ENCODE data around the gene COMP. TPM values are rescaled to one million over a fixed set of nuclear protein-coding genes. Genes with fewer than 3 reads are reported as not detected.
"Not testable (repeated sequence)": the region's sequence is repeated elsewhere in the genome, so short reads cannot be mapped to it uniquely, and the experiment has no call there.

Gene COMP
- total RNA-seq, 1 donor from 2014 or later, result not detected

GRCh38 chr19:18741124-18742121 lies 49.7 kb downstream of the COMP start:
- H3K9me3 Mint-ChIP-seq, result no peaks in the 10 kb centered on the region
- H3K36me3 Mint-ChIP-seq (ENCODE audit: low read depth), result no peaks in the 10 kb centered on the region
- H3K4me3 Mint-ChIP-seq, result no peak overlapping the region
- intact Hi-C loops (cut with micrococcal nuclease), result no loop called here
- no peaks in the 10 kb centered on the region for H3K27me3 Mint-ChIP-seq (ENCODE audit: insufficient read depth)
- DNase-seq (ENCODE audit: low spot score), result no peak
- no peaks in the 10 kb centered on the region for H3K4me1 Mint-ChIP-seq (ENCODE audit: low read depth)
- H3K27ac Mint-ChIP-seq, result no peak overlapping the region

- Mint-ChIP-seq H3K36me3 (ENCODE audit: low read depth) (no peaks in the 10 kb centered on the region), H3K27ac (no peak overlapping the region), H3K4me3 (no peak overlapping the region), H3K9me3 (no peaks in the 10 kb centered on the region), H3K4me1 (ENCODE audit: low read depth) (no peaks in the 10 kb centered on the region), H3K27me3 (ENCODE audit: insufficient read depth) (no peaks in the 10 kb centered on the region)
- DNase-seq (ENCODE audit: low spot score), result no peak
- intact Hi-C loops (cut with micrococcal nuclease), result no loop called here
Observed at GRCh38 chr19:18738961-18739690, 52.0 kb downstream of the COMP start.

- intact Hi-C loops (cut with micrococcal nuclease), result no loop called here
- Mint-ChIP-seq H3K4me3 (no peak overlapping the region), H3K27ac (no peak overlapping the region), H3K36me3 (ENCODE audit: low read depth) (no peaks in the 10 kb centered on the region), H3K9me3 (no peaks in the 10 kb centered on the region), H3K27me3 (ENCODE audit: insufficient read depth) (no peaks in the 10 kb centered on the region), H3K4me1 (ENCODE audit: low read depth) (no peaks in the 10 kb centered on the region)
- no peak for DNase-seq (ENCODE audit: low spot score)
Observed at GRCh38 chr19:18737954-18738351, 53.2 kb downstream of the COMP start.

GRCh38 chr19:18737337-18737953 lies 53.7 kb downstream of the COMP start:
- Mint-ChIP-seq H3K4me3 (no peak overlapping the region), H3K9me3 (no peaks in the 10 kb centered on the region), H3K4me1 (ENCODE audit: low read depth) (no peaks in the 10 kb centered on the region), H3K36me3 (ENCODE audit: low read depth) (no peaks in the 10 kb centered on the region), H3K27ac (no peak overlapping the region), H3K27me3 (ENCODE audit: insufficient read depth) (no peaks in the 10 kb centered on the region)
- DNase-seq (ENCODE audit: low spot score), result no peak
- intact Hi-C loops (cut with micrococcal nuclease), result no loop called here

- DNase-seq (ENCODE audit: low spot score), result no peak
- H3K9me3 Mint-ChIP-seq, result no peaks in the 10 kb centered on the region
- intact Hi-C loops (cut with micrococcal nuclease), result no loop called here
- no peaks in the 10 kb centered on the region for H3K4me1 Mint-ChIP-seq (ENCODE audit: low read depth)
- no peak overlapping the region for H3K27ac Mint-ChIP-seq
- no peaks in the 10 kb centered on the region for H3K36me3 Mint-ChIP-seq (ENCODE audit: low read depth)
- H3K4me3 Mint-ChIP-seq, result no peak overlapping the region
- no peaks in the 10 kb centered on the region for H3K27me3 Mint-ChIP-seq (ENCODE audit: insufficient read depth)
Observed at GRCh38 chr19:18736415-18737336, 54.4 kb downstream of the COMP start.

- H3K36me3 Mint-ChIP-seq (ENCODE audit: low read depth), result no peaks in the 10 kb centered on the region
- intact Hi-C loops (cut with micrococcal nuclease), result no loop called here
- H3K4me3 Mint-ChIP-seq, result no peak overlapping the region
- no peak for DNase-seq (ENCODE audit: low spot score)
- H3K4me1 Mint-ChIP-seq (ENCODE audit: low read depth), result no peaks in the 10 kb centered on the region
- H3K27me3 Mint-ChIP-seq (ENCODE audit: insufficient read depth), result no peaks in the 10 kb centered on the region
- no peak overlapping the region for H3K27ac Mint-ChIP-seq
- no peaks in the 10 kb centered on the region for H3K9me3 Mint-ChIP-seq
Observed at GRCh38 chr19:18735752-18736151, 55.4 kb downstream of the COMP start.

GRCh38 chr19:18735324-18735723 lies 55.8 kb downstream of the COMP start:
- DNase-seq (ENCODE audit: low spot score), result no peak
- Mint-ChIP-seq H3K9me3 (no peaks in the 10 kb centered on the region), H3K36me3 (ENCODE audit: low read depth) (no peaks in the 10 kb centered on the region), H3K4me1 (ENCODE audit: low read depth) (no peaks in the 10 kb centered on the region), H3K27ac (no peak overlapping the region), H3K27me3 (ENCODE audit: insufficient read depth) (no peaks in the 10 kb centered on the region), H3K4me3 (no peak overlapping the region)
- intact Hi-C loops (cut with micrococcal nuclease), result no loop called here

- H3K4me1 Mint-ChIP-seq (ENCODE audit: low read depth); DNase-seq (ENCODE audit: low spot score); H3K27me3 Mint-ChIP-seq (ENCODE audit: insufficient read depth); H3K4me3 Mint-ChIP-seq; intact Hi-C loops (cut with micrococcal nuclease); H3K36me3 Mint-ChIP-seq (ENCODE audit: low read depth); H3K9me3 Mint-ChIP-seq; H3K27ac Mint-ChIP-seq: not testable (repeated sequence)
Observed at GRCh38 chr19:18733762-18734332, 57.3 kb downstream of the COMP start.

- no peaks in the 10 kb centered on the region for H3K4me1 Mint-ChIP-seq (ENCODE audit: low read depth)
- intact Hi-C loops (cut with micrococcal nuclease), result no loop called here
- no peaks in the 10 kb centered on the region for H3K27me3 Mint-ChIP-seq (ENCODE audit: insufficient read depth)
- no peaks in the 10 kb centered on the region for H3K9me3 Mint-ChIP-seq
- H3K4me3 Mint-ChIP-seq, result no peak overlapping the region
- H3K36me3 Mint-ChIP-seq (ENCODE audit: low read depth), result no peaks in the 10 kb centered on the region
- DNase-seq (ENCODE audit: low spot score), result no peak
- no peak overlapping the region for H3K27ac Mint-ChIP-seq
Observed at GRCh38 chr19:18733196-18733647, 57.9 kb downstream of the COMP start.

Other genes starting within 250 kb of the COMP start
- gene FKBP8, start 247.7 kb downstream of the COMP start, total RNA-seq, result 163 and 167 TPM in 2 replicates
- gene KXD1, start 233.4 kb downstream of the COMP start, total RNA-seq, result 128 and 133 TPM in 2 replicates
- gene UBA52, start 219.4 kb downstream of the COMP start, total RNA-seq, result 1,472 and 1,500 TPM in 2 replicates
- 134 and 135 TPM in 2 replicates for gene REX1BD, start 202.5 kb downstream of the COMP start, total RNA-seq
- not detected in 2 replicates for gene CRLF1, start 184.5 kb downstream of the COMP start, total RNA-seq
- gene TMEM59L, start 178.4 kb downstream of the COMP start, total RNA-seq, result 0.10 and 0.17 TPM in 2 replicates
- gene KLHL26, start 154.3 kb downstream of the COMP start, total RNA-seq, result 12.7 and 16.0 TPM in 2 replicates
- gene CRTC1, start 107.6 kb downstream of the COMP start, total RNA-seq, result 6.1 and 7.6 TPM in 2 replicates
- gene UPF1, start 40.7 kb upstream of the COMP start, total RNA-seq, result 102 and 113 TPM in 2 replicates
- gene CERS1, start 104.9 kb upstream of the COMP start, total RNA-seq, result not detected in 2 replicates
- gene COPE, start 128.1 kb upstream of the COMP start, total RNA-seq, result 221 and 229 TPM in 2 replicates
- gene DDX49, start 128.4 kb upstream of the COMP start, total RNA-seq, result 101 and 114 TPM in 2 replicates
- 0.29 and 0.75 TPM in 2 replicates for gene HOMER3, start 149.9 kb upstream of the COMP start, total RNA-seq
- 114 and 128 TPM in 2 replicates for gene SUGP2, start 242.2 kb upstream of the COMP start, total RNA-seq
- 54.9 and 56.5 TPM in 2 replicates for gene ARMC6, start 242.3 kb upstream of the COMP start, total RNA-seq